Measurements from ENCODE around the gene PRKX.
A peak's percentile ranks its signal among the peaks of the same experiment; 100 is the strongest.
"Not testable (repeated sequence)": the region's sequence is repeated elsewhere in the genome, so short reads cannot be mapped to it uniquely, and the experiment has no call there.

Gene PRKX

DNA sequence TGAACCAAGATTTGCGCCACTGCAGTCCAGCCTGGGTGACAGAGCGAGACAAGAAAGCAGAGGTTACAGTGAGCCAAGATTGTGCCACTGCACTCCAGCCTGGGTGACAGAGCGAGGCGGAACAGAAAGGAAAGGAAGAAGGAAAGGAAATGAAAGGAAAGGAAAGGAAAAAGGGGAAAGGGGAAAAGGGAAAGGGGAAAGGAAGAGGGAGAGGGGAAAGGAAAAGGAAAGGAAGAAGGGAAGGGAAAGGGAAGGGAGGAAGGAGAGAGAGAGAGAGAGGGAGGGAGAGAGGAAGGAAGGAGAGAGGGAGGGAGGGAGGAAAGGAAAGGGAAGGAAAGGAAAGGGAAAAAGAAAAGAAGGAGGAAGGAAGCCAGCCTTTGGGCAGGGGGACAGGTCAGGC, 76.6 kb downstream of the PRKX start:
- no peak overlapping the region for H3K4me3 ChIP-seq (ENCODE audit: low read length)
- DNase-seq (ENCODE audit: low read depth) = no peak
- TF ChIP-seq, protein P1, sequence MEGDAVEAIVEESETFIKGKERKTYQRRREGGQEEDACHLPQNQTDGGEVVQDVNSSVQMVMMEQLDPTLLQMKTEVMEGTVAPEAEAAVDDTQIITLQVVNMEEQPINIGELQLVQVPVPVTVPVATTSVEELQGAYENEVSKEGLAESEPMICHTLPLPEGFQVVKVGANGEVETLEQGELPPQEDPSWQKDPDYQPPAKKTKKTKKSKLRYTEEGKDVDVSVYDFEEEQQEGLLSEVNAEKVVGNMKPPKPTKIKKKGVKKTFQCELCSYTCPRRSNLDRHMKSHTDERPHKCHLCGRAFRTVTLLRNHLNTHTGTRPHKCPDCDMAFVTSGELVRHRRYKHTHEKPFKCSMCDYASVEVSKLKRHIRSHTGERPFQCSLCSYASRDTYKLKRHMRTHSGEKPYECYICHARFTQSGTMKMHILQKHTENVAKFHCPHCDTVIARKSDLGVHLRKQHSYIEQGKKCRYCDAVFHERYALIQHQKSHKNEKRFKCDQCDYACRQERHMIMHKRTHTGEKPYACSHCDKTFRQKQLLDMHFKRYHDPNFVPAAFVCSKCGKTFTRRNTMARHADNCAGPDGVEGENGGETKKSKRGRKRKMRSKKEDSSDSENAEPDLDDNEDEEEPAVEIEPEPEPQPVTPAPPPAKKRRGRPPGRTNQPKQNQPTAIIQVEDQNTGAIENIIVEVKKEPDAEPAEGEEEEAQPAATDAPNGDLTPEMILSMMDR (IDR thresholded peaks at IDR 0.05; ENCODE audit: insufficient read depth, low read depth, low read length, missing control alignments) = no peak

DNA sequence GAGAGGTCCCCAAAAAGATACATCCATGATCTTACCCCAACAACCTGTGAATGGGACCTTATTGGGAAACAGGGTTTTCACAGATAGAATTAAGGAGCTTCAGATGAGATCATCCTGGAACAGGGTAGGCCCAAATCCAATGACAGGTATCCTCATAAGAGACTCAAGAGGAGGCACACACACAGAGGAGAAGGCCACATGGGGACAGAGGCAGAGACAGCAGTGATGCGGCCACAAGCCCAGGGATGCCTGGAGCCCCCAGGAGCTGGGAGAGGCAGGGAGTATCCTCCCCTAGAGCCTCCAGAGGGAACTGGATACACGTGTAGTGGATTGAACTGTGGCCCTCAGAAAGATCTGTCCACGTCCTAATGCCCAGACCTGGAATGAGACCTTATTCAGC, 82.3 kb downstream of the PRKX start:
- H3K4me3 ChIP-seq (ENCODE audit: low read length) = no peak overlapping the region
- TF ChIP-seq, protein P1 (IDR thresholded peaks at IDR 0.05; ENCODE audit: insufficient read depth, low read depth, low read length, missing control alignments) = no peak
- DNase-seq (ENCODE audit: low read depth) = no peak

DNA sequence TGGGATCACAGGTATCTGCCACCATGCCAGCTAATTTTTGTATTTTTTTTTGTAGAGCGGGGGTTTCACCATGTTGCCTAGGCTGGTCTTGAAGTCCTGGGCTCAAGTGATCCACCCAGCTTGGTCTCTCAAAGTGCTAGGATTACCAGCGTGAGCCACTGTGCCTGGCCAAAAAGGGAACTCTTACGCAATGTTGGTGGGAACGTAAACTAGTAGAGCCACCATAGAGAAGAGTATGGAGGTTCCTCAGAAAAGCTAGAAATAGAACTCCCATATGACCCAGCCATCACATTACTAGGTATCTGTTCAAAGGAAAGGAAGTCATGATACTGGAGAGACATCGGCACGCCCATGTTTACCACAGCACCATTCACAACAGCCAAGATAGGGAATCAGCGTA, 85.9 kb downstream of the PRKX start:
- no peak for DNase-seq (ENCODE audit: low read depth)
- H3K4me3 ChIP-seq (ENCODE audit: low read length) = no peak overlapping the region
- TF ChIP-seq, protein P1 (IDR thresholded peaks at IDR 0.05; ENCODE audit: insufficient read depth, low read depth, low read length, missing control alignments) = no peak

DNA sequence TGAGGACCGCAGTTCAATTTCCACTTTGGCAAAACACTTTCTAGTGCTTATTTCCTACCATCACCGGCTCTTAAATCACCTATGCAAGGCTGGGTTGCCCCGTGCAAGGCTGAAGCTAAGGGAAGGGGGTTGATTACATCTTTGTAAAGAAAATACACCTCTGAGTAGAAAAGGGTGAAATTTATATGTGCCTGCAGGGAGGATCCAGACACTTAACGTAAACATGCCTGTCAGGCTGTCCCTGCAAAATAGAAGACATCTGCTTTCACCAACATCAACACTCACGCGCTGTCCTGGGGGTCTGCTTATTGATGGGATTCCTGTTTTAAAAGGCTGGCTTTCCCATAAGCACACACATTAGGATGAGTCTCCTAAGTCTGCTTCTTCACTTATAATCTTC, 92.0 kb downstream of the PRKX start:
- TF ChIP-seq, protein P1 (IDR thresholded peaks at IDR 0.05; ENCODE audit: insufficient read depth, low read depth, low read length, missing control alignments) = no peak
- DNase-seq (ENCODE audit: low read depth) = no peak

DNA sequence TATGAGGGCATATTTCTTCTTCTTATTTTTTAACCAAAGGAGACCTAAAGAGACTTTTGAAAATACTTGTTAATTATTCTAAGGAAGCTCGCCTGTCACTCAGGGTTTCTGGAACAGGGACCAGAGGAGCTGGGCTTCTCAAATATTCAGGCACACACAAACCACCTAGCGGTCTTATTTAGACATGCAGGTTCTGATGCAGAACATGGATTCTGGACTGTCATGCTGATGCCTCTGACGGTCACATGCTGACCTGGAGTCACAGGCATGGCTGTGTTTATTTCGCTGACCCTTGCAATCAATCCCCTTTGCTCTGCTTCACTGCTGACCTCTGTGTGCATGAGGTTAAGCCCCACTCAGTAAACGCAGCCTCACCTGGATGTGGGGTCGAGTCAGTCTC, 101.7 kb downstream of the PRKX start:
- not testable (repeated sequence) for DNase-seq (ENCODE audit: low read depth); H3K4me3 ChIP-seq (ENCODE audit: low read length)

More for the DNA sequence above, 92.0 kb downstream of the PRKX start:
- no peak overlapping the region for H3K4me3 ChIP-seq (ENCODE audit: low read length)

DNA sequence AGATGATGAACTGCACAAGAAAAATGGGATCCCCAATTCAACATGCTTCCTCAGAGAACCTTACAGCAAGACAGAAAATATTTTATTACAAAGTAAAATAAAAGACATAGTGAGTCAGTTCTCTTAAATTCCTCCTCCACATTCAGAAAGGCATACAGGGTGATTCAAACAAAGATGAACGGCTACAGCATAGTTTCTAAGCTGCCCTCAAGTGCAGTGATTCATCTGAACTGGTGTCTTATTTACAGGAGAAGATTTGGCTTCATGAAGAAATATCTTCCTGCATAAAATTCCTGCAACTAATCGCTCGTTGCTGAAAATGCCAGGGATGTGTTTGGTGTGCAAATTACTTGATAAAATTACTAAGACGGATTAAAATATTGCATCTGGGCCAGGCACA, 103.6 kb downstream of the PRKX start:
- peak; percentile 65 for DNase-seq (ENCODE audit: low read depth)
- TF ChIP-seq, protein P1 (IDR thresholded peaks at IDR 0.05; ENCODE audit: insufficient read depth, low read depth, low read length, missing control alignments) = no peak
- no peak overlapping the region for H3K4me3 ChIP-seq (ENCODE audit: low read length)

DNA sequence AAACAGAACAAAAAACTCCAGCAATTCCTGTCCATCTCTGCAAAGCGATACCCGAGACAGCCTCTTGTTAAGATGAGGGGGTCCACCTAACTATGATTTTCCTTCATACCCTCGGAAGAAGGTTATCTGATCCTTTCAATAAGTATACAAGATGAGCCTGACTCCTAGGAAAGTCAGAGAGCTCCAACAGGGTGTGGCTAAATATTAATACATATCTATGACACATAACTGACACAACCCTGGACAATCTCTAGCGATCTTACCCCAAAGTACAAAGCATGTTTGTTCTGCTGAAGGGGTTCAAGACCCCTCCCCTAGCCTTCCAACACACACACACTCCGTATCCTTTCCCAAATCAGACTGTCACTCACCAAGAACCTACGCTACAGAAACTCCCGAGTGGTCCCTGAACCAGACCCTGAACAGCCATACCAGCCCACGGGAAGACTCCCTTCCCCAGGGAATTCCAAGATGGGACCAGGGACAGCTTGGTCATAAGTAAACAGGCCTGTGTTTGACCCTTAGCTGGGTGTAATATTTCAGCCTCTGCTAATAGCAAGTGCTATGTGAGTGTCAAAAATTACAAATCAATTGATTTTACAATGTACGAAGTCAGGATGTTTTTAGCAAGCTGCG, 110.3 kb downstream of the PRKX start:
- no peak for DNase-seq (ENCODE audit: low read depth)
- TF ChIP-seq, protein P1 (IDR thresholded peaks at IDR 0.05; ENCODE audit: insufficient read depth, low read depth, low read length, missing control alignments) = no peak
- H3K4me3 ChIP-seq (ENCODE audit: low read length) = no peak overlapping the region
